ENCODE results near the gene RCN2. TPM values are rescaled to one million over a fixed set of nuclear protein-coding genes. Genes with fewer than 3 reads are reported as not detected.
"Not testable (repeated sequence)": the region's sequence is repeated elsewhere in the genome, so short reads cannot be mapped to it uniquely, and the experiment has no call there.

RCN2 gene
- total RNA-seq: 10 to 100 TPM; 12.7 to 34.3 (median 18.5) TPM

GRCh38 chr15:76931397-76932134 is at the start of gene RCN2:
TSS of gene RCN2 (plus strand) at chr15:76931749. CDS start at chr15:76931842, 93 bp downstream.
- WGBS, 2 donors (ENCODE audit: low coverage in 1 of 2): 0 to 1% methylated on average over 1 to 30 of the region's 96 CpGs
- intact Hi-C loops (cut with DNase I; ENCODE audit: low total_unique reads): no loop called here

GRCh38 chr15:76885212-76885611 is 46.3 kb upstream of the RCN2 start:
- no peak overlapping the region for H3K27ac ChIP-seq
- TF ChIP-seq POLR2AphosphoS5 (IDR thresholded peaks at IDR 0.05) (no peak), POLR2A (IDR thresholded peaks at IDR 0.05) (no peak), EP300 (IDR thresholded peaks at IDR 0.05; ENCODE audit: low read depth) (no peak), CTCF (IDR thresholded peaks at IDR 0.05) (no peak)
- intact Hi-C loops (cut with DNase I; ENCODE audit: low total_unique reads): no loop called here

More at GRCh38 chr15:76931397-76932134, at the start of gene RCN2:
- peak; percentile 76 to 86 (median 81) for TF ChIP-seq POLR2AphosphoS5 (IDR thresholded peaks at IDR 0.05)
- peak; percentile 93 for TF ChIP-seq POLR2A (IDR thresholded peaks at IDR 0.05)
- TF ChIP-seq EP300 (IDR thresholded peaks at IDR 0.05; ENCODE audit: low read depth): no peak
- no peak for TF ChIP-seq CTCF (IDR thresholded peaks at IDR 0.05)
- Histone ChIP-seq H3K36me3 (peaks cover 0 to 22% (median 2%) of the 10 kb centered on the region in 4 donors), H3K27me3 (no peaks in the 10 kb centered on the region), H3K4me1 (peaks cover 8 to 26% (median 15%) of the 10 kb centered on the region in 4 donors), H3K27ac (peak within 1 kb of the TSS; percentile 85 to 93 (median 92)), H3K4me3 (peak within 1 kb of the TSS; percentile 75 to 95 (median 86)), H3K9me3 (no peaks in the 10 kb centered on the region)
- DNase-seq: peak; percentile 97
- in situ Hi-C loops (cut with MboI; ENCODE audit: low pct_ligation_motif_present in 1 of 4, low pct_unique_long_range_greater_than_20kb in 1 of 4, low sequenced_read_pairs in 3 of 4): no loop called here

GRCh38 chr15:76887280-76888141 is 44.0 kb upstream of the RCN2 start:
- H3K27me3 ChIP-seq; in situ Hi-C loops (cut with MboI; ENCODE audit: low pct_ligation_motif_present in 1 of 4, low pct_unique_long_range_greater_than_20kb in 1 of 4, low sequenced_read_pairs in 3 of 4); H3K9me3 ChIP-seq; H3K4me3 ChIP-seq; H3K4me1 ChIP-seq; intact Hi-C loops (cut with DNase I; ENCODE audit: low total_unique reads); DNase-seq; H3K27ac ChIP-seq; H3K36me3 ChIP-seq: not testable (repeated sequence)
- 90 to 98% methylated on average over 7 to 13 of the region's 14 CpGs for WGBS, 2 donors (ENCODE audit: low coverage in 1 of 2)

More at GRCh38 chr15:76885212-76885611, 46.3 kb upstream of the RCN2 start:
- H3K4me1 ChIP-seq: no peaks in the 10 kb centered on the region
- DNase-seq: no peak
- H3K4me3 ChIP-seq: no peak overlapping the region
- H3K27me3 ChIP-seq: no peaks in the 10 kb centered on the region
- H3K9me3 ChIP-seq: no peaks in the 10 kb centered on the region
- in situ Hi-C loops (cut with MboI; ENCODE audit: low pct_ligation_motif_present in 1 of 4, low pct_unique_long_range_greater_than_20kb in 1 of 4, low sequenced_read_pairs in 3 of 4): no loop called here
- H3K36me3 ChIP-seq: no peaks in the 10 kb centered on the region
- WGBS, 2 donors (ENCODE audit: low coverage in 1 of 2): 94 to 100% methylated on average over 2 of the region's 2 CpGs

- intact Hi-C loops (cut with DNase I; ENCODE audit: low total_unique reads); DNase-seq; H3K27ac ChIP-seq; H3K4me3 ChIP-seq; H3K36me3 ChIP-seq; H3K27me3 ChIP-seq; in situ Hi-C loops (cut with MboI; ENCODE audit: low pct_ligation_motif_present in 1 of 4, low pct_unique_long_range_greater_than_20kb in 1 of 4, low sequenced_read_pairs in 3 of 4); H3K4me1 ChIP-seq; H3K9me3 ChIP-seq: not testable (repeated sequence)
- WGBS, 2 donors (ENCODE audit: low coverage in 1 of 2): 94 to 100% methylated on average over 3 to 4 of the region's 5 CpGs
Observed at GRCh38 chr15:76892836-76893235, 38.7 kb upstream of the RCN2 start.

GRCh38 chr15:76894174-76894573 is 37.4 kb upstream of the RCN2 start:
- Histone ChIP-seq H3K27ac (no peak overlapping the region), H3K4me3 (no peak overlapping the region), H3K9me3 (no peaks in the 10 kb centered on the region), H3K36me3 (no peaks in the 10 kb centered on the region), H3K4me1 (no peaks in the 10 kb centered on the region), H3K27me3 (no peaks in the 10 kb centered on the region)
- in situ Hi-C loops (cut with MboI; ENCODE audit: low pct_ligation_motif_present in 1 of 4, low pct_unique_long_range_greater_than_20kb in 1 of 4, low sequenced_read_pairs in 3 of 4): no loop called here
- intact Hi-C loops (cut with DNase I; ENCODE audit: low total_unique reads): no loop called here
- DNase-seq: no peak
- 77 to 92% methylated on average over 2 of the region's 2 CpGs for WGBS, 2 donors (ENCODE audit: low coverage in 1 of 2)
- TF ChIP-seq POLR2AphosphoS5 (IDR thresholded peaks at IDR 0.05) (no peak), POLR2A (IDR thresholded peaks at IDR 0.05) (no peak), EP300 (IDR thresholded peaks at IDR 0.05; ENCODE audit: low read depth) (no peak), CTCF (IDR thresholded peaks at IDR 0.05) (no peak)

Measured in transverse colon (tissue), 4 donors.